GM23248 (cell line): ENCODE data around the gene TTC4.

Experiments
- EZH2 ChIP-seq: fragments of 200-600 bp; sonication (generic); IDR thresholded peaks from 2 replicates; pipeline ENCODE4 v1.6.1; 2018; ENCODE audit warnings: antibody characterized with exemption, mild to moderate bottlenecking; ENCODE audit not compliant: insufficient read depth, poor library complexity, severe bottlenecking
- EZH2phosphoT487 ChIP-seq: fragments of 200-600 bp; sonication (generic); IDR thresholded peaks from 2 replicates; pipeline ENCODE4 v1.6.1; 2018; ENCODE audit warnings: antibody characterized with exemption, moderate library complexity, mild to moderate bottlenecking, low read depth; ENCODE audit not compliant: insufficient read depth

DNA sequence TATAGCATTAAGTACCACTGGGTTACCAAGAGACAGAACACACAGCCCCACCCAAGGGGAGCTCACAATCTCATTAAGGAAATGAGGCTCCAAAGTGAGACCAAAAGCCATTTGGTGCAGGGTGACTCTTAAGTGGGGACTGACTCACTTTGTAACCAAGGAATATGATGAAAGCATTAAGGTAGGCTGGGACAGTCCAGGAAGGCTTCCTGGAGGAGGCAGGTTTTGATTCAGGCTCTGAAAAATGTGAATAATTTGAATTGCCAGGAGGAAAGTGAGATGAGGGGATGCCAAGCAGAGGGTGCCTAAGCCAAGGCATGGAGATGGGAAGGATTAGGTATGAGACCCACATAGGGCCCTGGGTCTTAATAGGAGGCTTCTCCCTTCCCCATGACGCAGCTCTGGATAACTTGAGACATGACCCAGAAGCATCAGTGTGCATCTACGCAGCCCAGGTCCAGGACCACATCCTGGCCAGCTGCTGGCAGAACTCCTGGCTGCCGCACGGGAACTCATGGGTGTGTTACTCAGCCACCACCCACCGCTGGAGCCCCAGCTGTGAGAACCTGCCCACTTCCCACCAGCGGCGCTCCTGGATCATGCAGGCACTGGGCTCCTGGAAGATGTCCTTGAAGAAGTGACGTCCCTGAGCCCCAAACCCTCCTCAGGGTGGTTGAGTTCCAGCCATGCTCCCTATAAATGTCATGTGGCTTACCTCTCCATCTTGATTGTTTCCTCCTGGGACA lies 5.9 kb upstream of the TTC4 start:
- no peak for TF ChIP-seq EZH2
- no peak for TF ChIP-seq EZH2phosphoT487
